PFSK-1 (cell line): ENCODE measurements around the gene ZNF24.

Experiments
- POLR2AphosphoS5 ChIP-seq: IDR thresholded peaks from 2 replicates; pipeline ENCODE4 v1.6.1; 2012; ENCODE audit warnings: low read depth, mild to moderate bottlenecking, control low read depth, low read length, moderate library complexity
- SIN3A ChIP-seq: IDR thresholded peaks from 2 replicates; pipeline ENCODE4 v1.6.1; 2012; ENCODE audit warnings: mild to moderate bottlenecking, low read length, moderate library complexity, borderline replicate concordance; ENCODE audit not compliant: insufficient read depth
- TAF1 ChIP-seq: IDR thresholded peaks from 2 replicates; pipeline ENCODE4 v1.6.1; 2012; ENCODE audit warnings: low read length, control low read depth, borderline replicate concordance; ENCODE audit not compliant: insufficient read depth
- TF ChIP-seq, protein P1 (sequence below), 2 experiments: IDR thresholded peaks; 2 replicates each; pipeline versions ENCODE4 v1.6.1 to v1.8.0; 2011 to 2012; ENCODE audit warnings: low read depth in 2 of 2, low read length in 2 of 2, control low read depth in 1 of 2, inconsistent platforms in 1 of 2, mild to moderate bottlenecking in 1 of 2, moderate library complexity in 1 of 2; ENCODE audit not compliant: insufficient read depth in 1 of 2

DNA sequence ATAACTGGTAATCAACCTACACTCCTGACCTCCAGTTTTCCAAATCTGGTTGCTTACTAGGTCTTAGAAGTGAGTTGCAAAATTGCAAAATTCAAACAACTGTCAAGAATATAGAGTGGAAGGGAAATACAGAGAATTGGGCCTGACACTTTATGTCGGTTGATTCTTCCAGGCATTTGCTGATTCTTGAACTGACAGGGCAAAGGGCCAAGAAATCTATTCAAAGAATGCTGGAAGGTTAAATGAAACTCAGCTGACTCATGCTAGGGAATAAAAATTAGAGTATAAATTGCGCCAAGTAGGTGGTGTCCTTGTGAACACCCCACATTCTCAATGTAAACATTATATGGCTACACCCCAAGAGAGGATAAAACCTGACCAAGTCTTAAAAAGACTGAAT is 32.7 kb downstream of the ZNF24 start:
- TF ChIP-seq, protein P1, sequence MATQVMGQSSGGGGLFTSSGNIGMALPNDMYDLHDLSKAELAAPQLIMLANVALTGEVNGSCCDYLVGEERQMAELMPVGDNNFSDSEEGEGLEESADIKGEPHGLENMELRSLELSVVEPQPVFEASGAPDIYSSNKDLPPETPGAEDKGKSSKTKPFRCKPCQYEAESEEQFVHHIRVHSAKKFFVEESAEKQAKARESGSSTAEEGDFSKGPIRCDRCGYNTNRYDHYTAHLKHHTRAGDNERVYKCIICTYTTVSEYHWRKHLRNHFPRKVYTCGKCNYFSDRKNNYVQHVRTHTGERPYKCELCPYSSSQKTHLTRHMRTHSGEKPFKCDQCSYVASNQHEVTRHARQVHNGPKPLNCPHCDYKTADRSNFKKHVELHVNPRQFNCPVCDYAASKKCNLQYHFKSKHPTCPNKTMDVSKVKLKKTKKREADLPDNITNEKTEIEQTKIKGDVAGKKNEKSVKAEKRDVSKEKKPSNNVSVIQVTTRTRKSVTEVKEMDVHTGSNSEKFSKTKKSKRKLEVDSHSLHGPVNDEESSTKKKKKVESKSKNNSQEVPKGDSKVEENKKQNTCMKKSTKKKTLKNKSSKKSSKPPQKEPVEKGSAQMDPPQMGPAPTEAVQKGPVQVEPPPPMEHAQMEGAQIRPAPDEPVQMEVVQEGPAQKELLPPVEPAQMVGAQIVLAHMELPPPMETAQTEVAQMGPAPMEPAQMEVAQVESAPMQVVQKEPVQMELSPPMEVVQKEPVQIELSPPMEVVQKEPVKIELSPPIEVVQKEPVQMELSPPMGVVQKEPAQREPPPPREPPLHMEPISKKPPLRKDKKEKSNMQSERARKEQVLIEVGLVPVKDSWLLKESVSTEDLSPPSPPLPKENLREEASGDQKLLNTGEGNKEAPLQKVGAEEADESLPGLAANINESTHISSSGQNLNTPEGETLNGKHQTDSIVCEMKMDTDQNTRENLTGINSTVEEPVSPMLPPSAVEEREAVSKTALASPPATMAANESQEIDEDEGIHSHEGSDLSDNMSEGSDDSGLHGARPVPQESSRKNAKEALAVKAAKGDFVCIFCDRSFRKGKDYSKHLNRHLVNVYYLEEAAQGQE (IDR thresholded peaks at IDR 0.05; ENCODE audit: insufficient read depth in 1 of 2, low read depth in 2 of 2, low read length in 2 of 2) = no peak
- no peak for TF ChIP-seq POLR2AphosphoS5
- TF ChIP-seq SIN3A = no peak
- TF ChIP-seq TAF1 = no peak
